TTC549 (cell line): ENCODE results near the gene ANKRD11.
"Not testable (repeated sequence)": the region's sequence is repeated elsewhere in the genome, so short reads cannot be mapped to it uniquely, and the experiment has no call there.

Source experiments
- FAIRE-seq: peaks from 2 replicates; lab custom pipeline; 2012; peaks lifted over from hg19 to GRCh38; lab: Jason Lieb, UNC

ANKRD11 gene

GRCh38 chr16:89261691-89262563 lies 228.4 kb downstream of the ANKRD11 start:
- FAIRE-seq, result no peak

GRCh38 chr16:89259901-89260300 lies 230.5 kb downstream of the ANKRD11 start:
- not testable (repeated sequence) for FAIRE-seq

- no peak for FAIRE-seq
These were observed 232.4 kb downstream of the ANKRD11 start for GRCh38 chr16:89257757-89258465.

GRCh38 chr16:89257281-89257731 lies 233.1 kb downstream of the ANKRD11 start:
- no peak for FAIRE-seq

- no peak for FAIRE-seq
These were observed 233.6 kb downstream of the ANKRD11 start for GRCh38 chr16:89256651-89257254.

GRCh38 chr16:89253548-89254287 lies 236.6 kb downstream of the ANKRD11 start:
- no peak for FAIRE-seq

- no peak for FAIRE-seq
These were observed 242.0 kb downstream of the ANKRD11 start for GRCh38 chr16:89248196-89248982.

GRCh38 chr16:89247734-89248075 lies 242.7 kb downstream of the ANKRD11 start:
- FAIRE-seq, result not testable (repeated sequence)

- no peak for FAIRE-seq
These were observed 243.2 kb downstream of the ANKRD11 start for GRCh38 chr16:89246903-89247733.

GRCh38 chr16:89246383-89246902 lies 243.9 kb downstream of the ANKRD11 start:
- no peak for FAIRE-seq

- FAIRE-seq, result no peak
These were observed 245.6 kb downstream of the ANKRD11 start for GRCh38 chr16:89244754-89245153.

GRCh38 chr16:89244264-89244663 lies 246.1 kb downstream of the ANKRD11 start:
- FAIRE-seq, result not testable (repeated sequence)

- FAIRE-seq, result no peak
These were observed 246.7 kb downstream of the ANKRD11 start for GRCh38 chr16:89243664-89244063.

- FAIRE-seq, result no peak
These were observed 247.6 kb downstream of the ANKRD11 start for GRCh38 chr16:89242795-89243200.

- no peak for FAIRE-seq
These were observed 249.0 kb downstream of the ANKRD11 start for GRCh38 chr16:89241187-89242007.

GRCh38 chr16:89237733-89238132 lies 252.6 kb downstream of the ANKRD11 start:
- no peak for FAIRE-seq

- FAIRE-seq, result no peak
These were observed 256.5 kb downstream of the ANKRD11 start for GRCh38 chr16:89233678-89234490.

- FAIRE-seq, result no peak
These were observed 258.3 kb downstream of the ANKRD11 start for GRCh38 chr16:89232107-89232506.

GRCh38 chr16:89230255-89230654 lies 260.1 kb downstream of the ANKRD11 start:
- no peak for FAIRE-seq
